CD4-positive, CD25-positive, alpha-beta regulatory T cell (primary cell): ENCODE measurements around the gene VNN1. TPM values are rescaled to one million over a fixed set of nuclear protein-coding genes. Genes with fewer than 3 reads are reported as not detected.

Experiments used
- ATAC-seq, 2 donors: fragments of 150-1000 bp; cut with Tn5 transposase; one replicate each; pipeline ENCODE4 v1.10.0; 2021; ENCODE audit warnings: low read depth in 2 of 2, moderate number of reproducible peaks in 2 of 2, moderate library complexity in 1 of 2
- DNase-seq, 3 donors: peaks; one replicate each; pipeline versions ENCODE4 v3.0.0 to v3.0.0-alpha.2; 2012 to 2022; ENCODE audit warnings: mixed read lengths in 1 of 3
- H3K27ac ChIP-seq: one replicate; pipeline ENCODE4 v1.7.0; 2013; ENCODE audit warnings: mild to moderate bottlenecking, low read length; ENCODE audit not compliant: insufficient read depth, poor library complexity, severe bottlenecking
- H3K27me3 ChIP-seq: one replicate; pipeline ENCODE4 v1.7.0; 2013; ENCODE audit warnings: low read length; ENCODE audit not compliant: control insufficient read depth, insufficient read depth
- H3K36me3 ChIP-seq: one replicate; pipeline ENCODE4 v1.7.0; 2013; ENCODE audit warnings: mild to moderate bottlenecking, low read length, moderate library complexity; ENCODE audit not compliant: control insufficient read depth, insufficient read depth
- H3K4me1 ChIP-seq: 2 replicates; pipeline ENCODE4 v1.7.0; 2013; ENCODE audit warnings: mild to moderate bottlenecking, low read length; ENCODE audit not compliant: insufficient read depth, control insufficient read depth, poor library complexity, severe bottlenecking
- H3K4me3 ChIP-seq: one replicate; pipeline ENCODE4 v1.7.0; 2013; ENCODE audit warnings: low read depth, mild to moderate bottlenecking, low read length, moderate library complexity
- H3K9me3 ChIP-seq, 2 experiments: 1 replicate in 1 of 2; 2 replicates in 1 of 2; pipeline ENCODE4 v1.7.0; 2013; ENCODE audit warnings: low read length in 2 of 2, mild to moderate bottlenecking in 1 of 2, moderate library complexity in 1 of 2; ENCODE audit not compliant: control insufficient read depth in 2 of 2
- H3K27ac Mint-ChIP-seq, 3 donors: one replicate each; pipeline ENCODE4 v1.8.0; 2020 to 2022; ENCODE audit warnings: mild to moderate bottlenecking in 3 of 3, mixed read lengths in 3 of 3, moderate library complexity in 2 of 3
- H3K27me3 Mint-ChIP-seq: one replicate; pipeline ENCODE4 v1.8.0; 2022; ENCODE audit warnings: mild to moderate bottlenecking, mixed read lengths
- H3K36me3 Mint-ChIP-seq: one replicate; pipeline ENCODE4 v1.8.0; 2020; ENCODE audit warnings: mixed read lengths
- H3K4me1 Mint-ChIP-seq, 4 donors: one replicate each; pipeline ENCODE4 v1.8.0; 2020 to 2022; ENCODE audit warnings: mixed read lengths in 4 of 4, mild to moderate bottlenecking in 1 of 4
- H3K4me3 Mint-ChIP-seq, 4 donors: one replicate each; pipeline ENCODE4 v1.8.0; 2020 to 2022; ENCODE audit warnings: mild to moderate bottlenecking in 4 of 4, mixed read lengths in 4 of 4, moderate library complexity in 3 of 4
- H3K9me3 Mint-ChIP-seq, 7 donors: one replicate each; pipeline ENCODE4 v1.8.0; 2020 to 2022; ENCODE audit warnings: mixed read lengths in 7 of 7, mild to moderate bottlenecking in 3 of 7, moderate library complexity in 2 of 7
- polyA plus RNA-seq, 4 donors: library from polyadenylated mRNA; unstranded; fragments of 300-500 nt; fragmentation: Illumina TruSeq; gene quantifications; one replicate each; pipeline ENCODE4 v1.2.3, GENCODE V29; 2021
- total RNA-seq: library from RNA; stranded (reverse); gene quantifications from one replicate; pipeline ENCODE4 v1.2.3, GENCODE V29; 2022

VNN1 gene
- total and polyA plus RNA-seq, 5 donors from 2014 or later = 0.07 TPM; not detected in 4

DNA sequence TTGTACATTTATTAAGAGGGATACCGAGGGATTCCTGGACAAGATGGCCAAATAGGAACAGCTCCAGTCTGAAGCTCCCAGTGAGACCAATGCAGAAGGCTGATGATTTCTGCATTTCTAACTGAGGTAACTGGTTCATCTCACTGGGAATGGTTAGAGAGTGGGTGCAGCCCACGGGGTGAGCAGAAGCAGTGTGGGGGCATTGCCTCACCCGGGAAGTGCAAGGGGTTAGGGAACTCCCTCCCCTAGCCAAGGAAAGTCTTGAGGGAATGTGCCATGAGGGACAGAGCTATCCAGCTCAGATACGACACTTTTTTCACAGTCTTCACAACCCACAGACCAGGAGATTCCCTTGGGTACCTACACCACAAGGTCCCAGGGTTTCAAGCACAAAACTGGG is 79.1 kb downstream of the VNN1 start:
- DNase-seq = no peak
- Histone ChIP-seq H3K4me1 (no peaks in the 10 kb centered on the region), H3K36me3 (no peaks in the 10 kb centered on the region), H3K9me3 (no peaks in the 10 kb centered on the region), H3K27me3 (peaks cover 6% of the 10 kb centered on the region), H3K27ac (no peak overlapping the region), H3K4me3 (no peak overlapping the region)
- Mint-ChIP-seq H3K9me3 (peaks cover 0 to 4% (median 0%) of the 10 kb centered on the region in 7 donors), H3K36me3 (peaks cover 3% of the 10 kb centered on the region), H3K27ac (no peak overlapping the region), H3K27me3 (peaks cover 39% of the 10 kb centered on the region), H3K4me1 (peaks cover 0 to 4% (median 0%) of the 10 kb centered on the region in 4 donors), H3K4me3 (no peak overlapping the region)
- no peak for ATAC-seq

DNA sequence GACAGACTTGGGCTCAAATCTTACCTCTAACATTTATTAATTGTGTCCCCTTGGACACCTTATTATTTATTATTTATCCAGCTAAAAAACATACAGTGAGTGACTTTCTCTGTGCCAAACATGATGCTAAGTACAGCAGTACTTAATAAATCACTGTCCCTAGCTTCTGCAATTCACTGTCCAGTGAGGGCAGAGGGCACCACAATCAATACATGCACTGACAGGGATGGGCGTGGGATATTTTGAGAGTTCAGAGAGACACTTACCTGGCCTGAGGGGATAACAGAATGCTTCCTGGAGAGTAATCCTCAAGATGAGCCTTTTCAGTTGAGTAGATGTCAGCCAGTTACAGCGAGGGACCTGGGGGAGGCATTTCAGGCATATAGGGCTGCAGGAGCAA is 80.5 kb downstream of the VNN1 start:
- ATAC-seq = no peak
- Mint-ChIP-seq H3K27ac (no peak overlapping the region), H3K4me1 (no peaks in the 10 kb centered on the region), H3K4me3 (no peak overlapping the region), H3K27me3 (peaks cover 43% of the 10 kb centered on the region), H3K9me3 (peaks cover 0 to 4% (median 0%) of the 10 kb centered on the region in 7 donors), H3K36me3 (peaks cover 3% of the 10 kb centered on the region)
- no peaks in the 10 kb centered on the region for H3K9me3 ChIP-seq
- no peak overlapping the region for H3K4me3 ChIP-seq
- no peak overlapping the region for H3K27ac ChIP-seq
- no peak for DNase-seq
- H3K4me1 ChIP-seq = no peaks in the 10 kb centered on the region
- H3K36me3 ChIP-seq = no peaks in the 10 kb centered on the region
- peaks cover 6% of the 10 kb centered on the region for H3K27me3 ChIP-seq

Other genes starting within 250 kb of the VNN1 start
- 20.2 TPM for gene STX7, start 200.9 kb downstream of the VNN1 start, total RNA-seq
- gene STX7, start 200.9 kb downstream of the VNN1 start, polyA plus RNA-seq = 10 to 100 TPM; 14.8 to 19.8 (median 18.9) TPM
- not detected for gene TAAR9, start 175.8 kb downstream of the VNN1 start, total RNA-seq
- not detected for gene TAAR9, start 175.8 kb downstream of the VNN1 start, polyA plus RNA-seq
- not detected for gene TAAR8, start 161.4 kb downstream of the VNN1 start, total RNA-seq
- gene TAAR8, start 161.4 kb downstream of the VNN1 start, polyA plus RNA-seq = not detected
- gene TAAR6, start 143.7 kb downstream of the VNN1 start, total RNA-seq = not detected
- not detected for gene TAAR6, start 143.7 kb downstream of the VNN1 start, polyA plus RNA-seq
- not detected for gene TAAR5, start 124.3 kb downstream of the VNN1 start, total RNA-seq
- gene TAAR5, start 124.3 kb downstream of the VNN1 start, polyA plus RNA-seq = not detected
- gene TAAR2, start 89.8 kb downstream of the VNN1 start, total RNA-seq = not detected
- gene TAAR2, start 89.8 kb downstream of the VNN1 start, polyA plus RNA-seq = not detected
- gene TAAR1, start 54.9 kb downstream of the VNN1 start, total RNA-seq = not detected
- not detected for gene TAAR1, start 54.9 kb downstream of the VNN1 start, polyA plus RNA-seq
- gene VNN2, start 43.8 kb upstream of the VNN1 start, total RNA-seq = 4.1 TPM
- 10 to 100 TPM; 12.4 to 34.0 (median 21.3) TPM for gene VNN2, start 43.8 kb upstream of the VNN1 start, polyA plus RNA-seq
- 9.8 TPM for gene SLC18B1, start 84.6 kb upstream of the VNN1 start, total RNA-seq
- gene SLC18B1, start 84.6 kb upstream of the VNN1 start, polyA plus RNA-seq = 10 to 100 TPM; 22.8 to 28.2 (median 23.5) TPM
- 1,498 TPM for gene RPS12, start 100.5 kb upstream of the VNN1 start, total RNA-seq
- 1,000 to 10,000 TPM; 1,919 to 3,031 (median 2,460) TPM for gene RPS12, start 100.5 kb upstream of the VNN1 start, polyA plus RNA-seq